GM10248 (cell line): Measurements from ENCODE around the gene MYMK.

Experiments used
- CTCF ChIA-PET: fragments of 300-600 bp; sonication (Branson Sonifier 250); formaldehyde crosslinking; extraction: SDS; loops from one replicate; lab custom pipeline; 2021; ENCODE audit warnings: antibody characterized with exemption; lab: Yijun Ruan, JAX
- POLR2A ChIA-PET: fragments of 350-650 bp; sonication (Branson Sonifier 250); formaldehyde crosslinking; extraction: SDS; loops from one replicate; lab custom pipeline; 2020; ENCODE audit warnings: antibody characterized with exemption; lab: Yijun Ruan, JAX
- DNase-seq: peaks from one replicate; pipeline ENCODE4 v3.0.0; 2012; ENCODE audit errors: extremely low spot score
- CTCF ChIP-seq: IDR thresholded peaks from 2 replicates; pipeline ENCODE4 v1.5.1; 2012; ENCODE audit warnings: mild to moderate bottlenecking, low read depth; ENCODE audit errors: extremely low read depth, missing control alignments, control extremely low read depth

MYMK gene

DNA sequence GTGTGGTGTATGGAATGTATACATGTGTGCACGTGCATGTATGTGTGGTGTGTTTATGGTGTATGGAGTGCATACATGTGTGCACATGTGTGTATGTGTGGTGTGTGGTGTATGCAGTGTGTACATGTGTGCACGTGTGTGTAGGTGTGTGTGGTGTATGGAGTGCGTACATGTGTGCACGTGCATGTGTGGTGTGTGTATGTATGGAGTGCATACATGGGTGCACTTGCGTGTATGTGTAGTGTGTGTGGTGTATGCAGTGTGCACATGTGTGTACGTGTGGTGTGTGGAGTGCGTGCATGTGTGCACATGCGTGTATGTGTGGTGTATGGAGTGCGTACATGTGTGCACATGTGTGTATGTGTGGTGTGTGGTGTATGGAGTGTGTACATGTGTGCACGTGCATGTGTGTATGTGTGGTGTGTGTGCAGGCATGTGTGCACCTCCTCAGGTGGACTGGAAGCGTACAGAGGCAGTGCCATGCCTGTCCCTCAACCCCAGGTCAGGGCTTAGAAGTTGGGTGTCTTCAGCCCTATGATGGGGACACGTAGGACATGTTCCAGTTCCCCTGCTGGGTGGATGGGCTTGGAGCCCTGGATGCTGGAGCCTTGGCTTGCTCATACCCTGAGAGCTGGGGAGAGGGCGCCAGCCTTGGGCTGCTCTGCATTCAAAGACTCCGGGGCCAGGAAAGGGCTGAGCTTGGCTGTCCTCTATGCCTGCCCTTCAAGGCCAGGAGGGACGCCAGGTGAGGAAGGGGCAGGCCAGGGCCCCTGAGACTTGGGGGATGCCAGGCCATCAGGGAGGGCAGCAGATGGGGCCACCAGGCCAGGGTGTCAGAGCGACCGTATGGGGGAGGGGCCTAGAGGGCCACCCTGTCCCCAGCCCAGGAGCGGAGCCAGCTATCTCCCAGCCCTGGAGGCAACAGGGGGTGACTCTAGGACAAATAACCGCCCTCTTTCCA lies 12.2 kb downstream of the MYMK start:
- no peak for DNase-seq
- TF ChIP-seq CTCF: no peak
- ChIA-PET POLR2A (no interaction called here), CTCF (no interaction called here)

DNA sequence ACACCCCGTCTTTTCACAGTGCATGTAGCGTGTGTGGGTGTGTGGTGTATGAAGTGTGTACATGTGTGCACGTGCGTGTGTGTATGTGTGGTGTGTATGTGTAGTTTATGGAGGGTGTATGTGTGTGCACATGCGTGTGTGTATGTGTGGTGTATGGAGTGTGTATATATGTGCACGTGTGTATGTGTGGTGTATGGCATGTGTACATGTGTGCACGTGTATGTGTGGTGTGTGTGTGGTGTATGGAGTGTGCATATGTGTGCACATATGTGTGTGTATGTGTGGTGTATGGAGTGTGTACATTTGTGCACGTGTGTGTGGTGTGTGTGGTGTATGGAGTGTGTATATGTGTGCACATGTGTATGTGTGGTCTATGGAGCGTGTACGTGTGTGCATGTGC lies 13.2 kb downstream of the MYMK start:
- POLR2A ChIA-PET: no interaction called here
- no peak for TF ChIP-seq CTCF
- no peak for DNase-seq
- CTCF ChIA-PET: no interaction called here

GRCh38 chr9:133510926-133511505 lies 13.7 kb downstream of the MYMK start:
- POLR2A ChIA-PET: no interaction called here
- CTCF ChIA-PET: no interaction called here
- no peak for DNase-seq

GRCh38 chr9:133509179-133510083 lies 15.3 kb downstream of the MYMK start:
- POLR2A ChIA-PET: no interaction called here
- CTCF ChIA-PET: interaction anchor here (2.1 kb wide), 1 partner anchor 10 kb away, joined by 6 read pairs; no protein-coding TSS in a partner anchor
- TF ChIP-seq CTCF: no peak
- no peak for DNase-seq

More at GRCh38 chr9:133510926-133511505, 13.7 kb downstream of the MYMK start:
- no peak for TF ChIP-seq CTCF

GRCh38 chr9:133508046-133508445 lies 16.7 kb downstream of the MYMK start:
- ChIA-PET CTCF (no interaction called here), POLR2A (no interaction called here)
- no peak for DNase-seq
- no peak for TF ChIP-seq CTCF

GRCh38 chr9:133507246-133507965 lies 17.4 kb downstream of the MYMK start:
- DNase-seq: no peak
- no peak for TF ChIP-seq CTCF
- CTCF ChIA-PET: no interaction called here
- POLR2A ChIA-PET: no interaction called here
